Spinal cord (tissue), 10 donors: ENCODE data around the gene DDIT4. TPM values are rescaled to one million over a fixed set of nuclear protein-coding genes. Genes with fewer than 3 reads are reported as not detected.

Experiments
- DNase-seq, 6 donors: peaks; one replicate each; pipeline versions ENCODE4 v3.0.0 to v3.0.0-alpha.2; 2013 to 2015; ENCODE audit warnings: low spot score in 6 of 6, low read depth in 4 of 6
- H3K27ac ChIP-seq: one replicate; pipeline ENCODE4 v1.5.1; 2013; ENCODE audit warnings: low read depth, low read length, control low read depth
- H3K27me3 ChIP-seq: one replicate; pipeline ENCODE4 v1.6.1; 2013; ENCODE audit warnings: low read length; ENCODE audit not compliant: control insufficient read depth, insufficient read depth
- H3K36me3 ChIP-seq: one replicate; pipeline ENCODE4 v1.6.1; 2013; ENCODE audit warnings: low read length; ENCODE audit not compliant: control insufficient read depth, insufficient read depth
- H3K4me1 ChIP-seq: one replicate; pipeline ENCODE4 v1.6.1; 2013; ENCODE audit warnings: low read length; ENCODE audit not compliant: control insufficient read depth, insufficient read depth
- H3K4me3 ChIP-seq: one replicate; pipeline ENCODE4 v1.5.1; 2013; ENCODE audit warnings: low read depth, low read length, control low read depth
- H3K9me3 ChIP-seq: one replicate; pipeline ENCODE4 v1.6.1; 2013; ENCODE audit warnings: low read length; ENCODE audit not compliant: control insufficient read depth, insufficient read depth
- WGBS: methylation state at CpG from one replicate; pipeline ENCODE4 v1.1.5; 2013; ENCODE audit warnings: missing lambda C conversion rate; ENCODE audit not compliant: insufficient coverage; 5-methylcytosine and 5-hydroxymethylcytosine counted together
- polyA plus RNA-seq, 2 donors: library from polyadenylated mRNA; unstranded; fragments of 120-200 nt; gene quantifications; one replicate each; pipeline ENCODE4 v1.2.1, GENCODE V29; 2013; ENCODE audit not compliant: insufficient read length in 2 of 2
- total RNA-seq, 2 donors: library from RNA; depleted of rRNA in 1 of 2; stranded (reverse); fragments of 120-200 nt in 1 of 2; fragments of >200 nt in 1 of 2; gene quantifications; one replicate each; pipeline versions ENCODE4 v1.2.3 to v1.2.4, GENCODE V29; 2013 to 2014
- donor health status: healthy.

The DDIT4 gene
- total and polyA plus RNA-seq, 4 donors = 98.5 to 177 (median 128) TPM

- H3K4me3 ChIP-seq = no peak overlapping the region
- no peak for DNase-seq
- WGBS = 46% methylated on average over 3 of the region's 8 CpGs
- H3K27ac ChIP-seq = peak overlapping the region; percentile 61
- no peaks in the 10 kb centered on the region for H3K27me3 ChIP-seq
- no peaks in the 10 kb centered on the region for H3K9me3 ChIP-seq
- no peaks in the 10 kb centered on the region for H3K36me3 ChIP-seq
- H3K4me1 ChIP-seq = peaks cover 43% of the 10 kb centered on the region
Observed at GRCh38 chr10:72257051-72257892, 16.5 kb upstream of the DDIT4 start.

DNA sequence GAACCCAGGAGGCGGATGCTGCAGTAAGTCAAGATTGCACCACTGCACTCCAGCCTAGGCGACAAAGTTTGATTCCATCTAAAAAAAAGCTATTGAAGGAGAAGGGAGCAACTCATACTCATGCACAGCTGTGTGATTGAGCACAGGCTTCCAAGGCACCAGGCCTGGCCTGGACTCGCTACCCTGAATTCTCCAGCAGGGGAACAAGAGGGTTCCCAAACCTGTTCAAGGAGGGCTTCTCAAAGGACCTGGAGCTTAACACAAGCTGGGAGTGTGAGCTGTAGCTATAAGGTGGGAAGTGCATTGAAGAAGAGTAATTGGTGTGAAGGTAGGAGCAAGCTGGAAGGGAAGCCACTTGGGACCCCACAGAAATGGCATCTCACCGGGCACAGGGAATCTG lies 15.1 kb upstream of the DDIT4 start:
- no peak for DNase-seq
- Histone ChIP-seq H3K27ac (peak overlapping the region; percentile 16), H3K27me3 (no peaks in the 10 kb centered on the region), H3K9me3 (no peaks in the 10 kb centered on the region), H3K4me1 (peaks cover 45% of the 10 kb centered on the region), H3K4me3 (no peak overlapping the region), H3K36me3 (no peaks in the 10 kb centered on the region)
- 98% methylated on average over 4 of the region's 4 CpGs for WGBS

DNA sequence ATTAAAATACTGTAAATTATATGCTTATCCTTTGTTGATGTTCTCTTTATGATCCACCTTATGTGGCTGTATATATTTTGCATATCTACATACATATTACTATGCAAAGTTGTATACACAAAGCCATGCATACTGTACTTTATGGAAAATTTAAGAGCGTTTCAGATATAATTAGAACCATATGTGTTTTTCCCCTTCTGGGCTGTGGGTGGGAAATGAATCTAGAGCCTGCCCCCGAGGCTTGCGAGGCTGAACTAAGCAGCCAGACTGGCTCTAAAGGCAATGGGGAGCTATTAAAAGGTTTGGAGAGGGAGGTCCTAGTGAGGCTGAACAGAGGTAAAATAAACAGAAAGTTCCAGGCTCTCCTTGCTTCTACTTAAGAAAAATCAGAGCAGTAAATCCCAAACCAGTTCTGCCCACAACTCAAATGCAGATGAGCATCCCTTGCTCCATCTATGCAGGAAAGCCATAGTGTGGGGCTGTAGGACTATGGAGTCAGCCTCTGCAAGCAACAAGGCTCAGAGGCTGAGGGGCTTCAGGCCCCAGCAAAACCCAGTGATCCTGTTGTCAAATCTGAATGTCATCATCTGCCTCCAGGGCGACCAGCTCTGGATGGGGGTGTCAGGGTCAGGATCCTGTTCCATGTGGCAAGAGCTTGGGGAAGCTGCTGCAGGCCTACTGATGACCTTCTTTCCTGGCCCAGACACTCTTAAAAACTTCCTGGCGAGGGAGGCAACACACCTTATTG lies 14.1 kb upstream of the DDIT4 start:
- Histone ChIP-seq H3K27me3 (no peaks in the 10 kb centered on the region), H3K27ac (peak overlapping the region; percentile 99), H3K9me3 (no peaks in the 10 kb centered on the region), H3K36me3 (no peaks in the 10 kb centered on the region), H3K4me1 (peaks cover 40% of the 10 kb centered on the region), H3K4me3 (no peak overlapping the region)
- 50% methylated on average over 1 of the region's 5 CpGs for WGBS
- peak in 2 of 6 donors; percentile 24 to 61 for DNase-seq

GRCh38 chr10:72260239-72260975 lies 13.3 kb upstream of the DDIT4 start:
- H3K36me3 ChIP-seq = no peaks in the 10 kb centered on the region
- no peaks in the 10 kb centered on the region for H3K9me3 ChIP-seq
- H3K4me1 ChIP-seq = peaks cover 33% of the 10 kb centered on the region
- peak overlapping the region; percentile 76 for H3K4me3 ChIP-seq
- H3K27me3 ChIP-seq = no peaks in the 10 kb centered on the region
- H3K27ac ChIP-seq = peak overlapping the region; percentile 99
- peak in 3 of 6 donors; percentile 72 to 94 (median 81) for DNase-seq
- WGBS = 6% methylated on average over 14 of the region's 19 CpGs

GRCh38 chr10:72260976-72261783 lies 12.5 kb upstream of the DDIT4 start:
- 7% methylated on average over 12 of the region's 30 CpGs for WGBS
- Histone ChIP-seq H3K9me3 (no peaks in the 10 kb centered on the region), H3K4me3 (peak overlapping the region; percentile 76), H3K27me3 (no peaks in the 10 kb centered on the region), H3K4me1 (peaks cover 29% of the 10 kb centered on the region), H3K27ac (peak overlapping the region; percentile 99), H3K36me3 (no peaks in the 10 kb centered on the region)
- DNase-seq = peak in 2 of 6 donors; percentile 82 to 95

- no peaks in the 10 kb centered on the region for H3K9me3 ChIP-seq
- DNase-seq = no peak
- H3K36me3 ChIP-seq = no peaks in the 10 kb centered on the region
- H3K4me1 ChIP-seq = peaks cover 29% of the 10 kb centered on the region
- H3K4me3 ChIP-seq = no peak overlapping the region
- H3K27me3 ChIP-seq = no peaks in the 10 kb centered on the region
- H3K27ac ChIP-seq = peak overlapping the region; percentile 99
- 98% methylated on average over 5 of the region's 7 CpGs for WGBS
Observed at GRCh38 chr10:72261784-72262404, 11.8 kb upstream of the DDIT4 start.

DNA sequence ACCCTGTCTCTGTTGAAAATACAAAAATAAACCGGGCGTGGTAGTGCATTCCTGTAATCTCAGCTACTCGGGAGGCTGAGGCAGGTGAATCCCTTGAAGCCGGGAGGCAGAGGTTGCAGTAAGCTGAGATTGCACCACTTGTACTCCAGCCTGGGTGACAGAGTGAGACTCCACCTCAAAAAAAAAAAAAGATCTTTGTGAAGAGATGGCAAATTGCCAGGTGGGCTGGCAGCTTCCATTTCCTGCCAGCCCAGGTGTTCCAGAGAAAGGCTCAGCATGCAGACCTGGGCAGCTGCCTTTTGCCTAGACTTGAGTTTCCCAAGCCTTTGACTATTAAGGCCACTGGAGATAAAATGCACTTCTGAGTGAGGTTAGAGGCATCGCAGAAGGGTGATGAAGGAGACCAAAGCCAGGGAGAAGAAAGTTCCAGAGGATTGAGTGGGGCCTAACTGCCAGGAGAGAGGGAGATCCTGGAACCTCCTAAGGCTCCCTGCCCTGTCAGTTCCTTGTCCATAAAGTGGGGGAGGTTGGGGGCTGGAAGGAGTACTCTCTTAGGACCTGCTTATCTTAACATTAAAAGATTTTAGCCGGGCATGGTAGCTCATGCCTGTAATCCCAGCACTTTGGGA lies 10.0 kb upstream of the DDIT4 start:
- no peak overlapping the region for H3K27ac ChIP-seq
- WGBS = 88% methylated on average over 5 of the region's 6 CpGs
- peak in 1 of 6 donors; percentile 20 for DNase-seq
- H3K4me1 ChIP-seq = peaks cover 34% of the 10 kb centered on the region
- H3K27me3 ChIP-seq = no peaks in the 10 kb centered on the region
- no peak overlapping the region for H3K4me3 ChIP-seq
- H3K36me3 ChIP-seq = no peaks in the 10 kb centered on the region
- no peaks in the 10 kb centered on the region for H3K9me3 ChIP-seq

DNA sequence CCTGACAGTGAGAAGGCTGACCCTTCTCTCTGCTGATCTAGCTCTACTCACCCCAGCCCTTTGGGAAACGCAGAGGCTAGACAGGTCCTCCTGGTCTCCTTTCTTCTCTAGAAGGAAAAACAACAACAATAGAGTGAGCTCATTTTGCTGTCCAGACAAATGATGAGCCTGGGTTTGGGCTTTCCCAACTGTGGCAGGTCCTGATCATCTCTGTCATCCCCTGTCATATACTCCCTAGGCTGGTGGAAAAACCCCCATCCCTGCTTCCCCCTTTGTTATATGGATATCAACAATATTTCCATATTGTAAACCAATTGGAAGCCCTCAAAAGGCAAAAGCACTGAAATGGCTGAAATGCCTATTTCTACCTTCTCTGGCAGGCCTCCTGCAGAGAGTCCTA lies 9.2 kb upstream of the DDIT4 start:
- no peak for DNase-seq
- 63% methylated on average over 1 of the region's 1 CpG for WGBS
- H3K4me1 ChIP-seq = peaks cover 33% of the 10 kb centered on the region
- no peak overlapping the region for H3K4me3 ChIP-seq
- H3K36me3 ChIP-seq = no peaks in the 10 kb centered on the region
- H3K27ac ChIP-seq = no peak overlapping the region
- no peaks in the 10 kb centered on the region for H3K27me3 ChIP-seq
- H3K9me3 ChIP-seq = no peaks in the 10 kb centered on the region
